H1 (cell line): ENCODE measurements around the gene CEP85L. TPM values are rescaled to one million over a fixed set of nuclear protein-coding genes. Genes with fewer than 3 reads are reported as not detected.

Experiments
- CTCF ChIA-PET: fragments of 300-600 bp; sonication (Branson Sonifier 250); formaldehyde crosslinking; loops from one replicate; lab custom pipeline; 2021; ENCODE audit not compliant: partially characterized antibody; lab: Charles Lee
- POLR2A ChIA-PET: fragments of 300-600 bp; sonication (Branson Sonifier 250); formaldehyde crosslinking; loops from one replicate; lab custom pipeline; 2021; ENCODE audit warnings: inconsistent platforms; ENCODE audit not compliant: partially characterized antibody; lab: Charles Lee
- DNase-seq, 2 experiments: peaks; one replicate each; pipeline versions ENCODE4 v3.0.0 to v3.0.0-alpha.2; 2010 to 2022; ENCODE audit warnings: low spot score in 2 of 2, low read depth in 1 of 2, mixed read lengths in 1 of 2
- FAIRE-seq: peaks from 2 replicates; lab custom pipeline; 2011; peaks lifted over from hg19 to GRCh38; lab: Jason Lieb, UNC
- H2AFZ ChIP-seq: 2 replicates; pipeline ENCODE4 v1.8.1; 2012; ENCODE audit warnings: low read length, inconsistent platforms
- H2AK5ac ChIP-seq: 2 replicates; pipeline ENCODE4 v1.6.1; 2013; ENCODE audit warnings: low read depth, low read length
- H2BK120ac ChIP-seq: replicated peaks from 2 replicates; pipeline ENCODE3; 2013; ENCODE audit warnings: low read depth, low read length, inconsistent platforms
- H2BK12ac ChIP-seq: 2 replicates; pipeline ENCODE4 v1.6.1; 2013; ENCODE audit warnings: low read depth, low read length
- H2BK15ac ChIP-seq: 2 replicates; pipeline ENCODE4 v1.6.1; 2013; ENCODE audit warnings: low read length
- H2BK20ac ChIP-seq: 2 replicates; pipeline ENCODE4 v1.6.1; 2013; ENCODE audit warnings: low read length
- H2BK5ac ChIP-seq: 2 replicates; pipeline ENCODE4 v1.6.1; 2013; ENCODE audit warnings: low read depth, low read length
- H3K14ac ChIP-seq: 2 replicates; pipeline ENCODE4 v1.6.1; 2013; ENCODE audit warnings: inconsistent platforms; ENCODE audit not compliant: insufficient read length
- H3K18ac ChIP-seq: 2 replicates; pipeline ENCODE4 v1.6.1; 2013; ENCODE audit warnings: low read length; ENCODE audit errors: extremely low read depth
- H3K23ac ChIP-seq: 2 replicates; pipeline ENCODE4 v1.6.1; 2013; ENCODE audit warnings: inconsistent platforms; ENCODE audit not compliant: insufficient read length
- H3K23me2 ChIP-seq: 2 replicates; pipeline ENCODE4 v1.6.1; 2013; ENCODE audit warnings: low read depth, low read length
- H3K27ac ChIP-seq: 2 replicates; pipeline ENCODE4 v1.6.1; 2011; ENCODE audit warnings: low read depth, low read length, inconsistent platforms
- H3K27me3 ChIP-seq, 4 experiments: replicated peaks in 1 of 4; 1 replicate in 1 of 4; 2 replicates in 3 of 4; pipeline versions ENCODE4 v1.6.1 to v1.8.1; 2011 to 2013; ENCODE audit warnings: low read length in 3 of 4, mild to moderate bottlenecking in 3 of 4, inconsistent platforms in 2 of 4, mixed read lengths in 2 of 4, moderate library complexity in 1 of 4; ENCODE audit not compliant: control insufficient read depth in 3 of 4, insufficient read depth in 3 of 4; ENCODE audit errors: extremely low read depth in 1 of 4
- H3K36me3 ChIP-seq, 4 experiments: 2 replicates each; pipeline versions ENCODE4 v1.6.1 to v1.8.1; 2011 to 2013; ENCODE audit warnings: mild to moderate bottlenecking in 4 of 4, low read length in 3 of 4, moderate library complexity in 2 of 4, control low read depth in 1 of 4, inconsistent platforms in 1 of 4; ENCODE audit not compliant: insufficient read depth in 4 of 4, control insufficient read depth in 2 of 4
- H3K4ac ChIP-seq: replicated peaks from 2 replicates; pipeline ENCODE3; 2013; ENCODE audit warnings: low read length, low read depth, mixed read lengths, inconsistent platforms; ENCODE audit not compliant: insufficient read length
- H3K4me1 ChIP-seq, 4 experiments: replicated peaks in 1 of 4; 1 replicate in 1 of 4; 2 replicates in 3 of 4; pipeline versions ENCODE4 v1.6.1 to v1.8.1; 2011 to 2013; ENCODE audit warnings: low read length in 3 of 4, inconsistent platforms in 2 of 4, mixed read lengths in 1 of 4; ENCODE audit not compliant: insufficient read depth in 4 of 4, control insufficient read depth in 3 of 4
- H3K4me2 ChIP-seq, 2 experiments: 2 replicates each; pipeline versions ENCODE4 v1.6.1 to v1.8.1; 2011 to 2013; ENCODE audit warnings: low read depth in 2 of 2, low read length in 2 of 2, control low read depth in 1 of 2, inconsistent platforms in 1 of 2, mild to moderate bottlenecking in 1 of 2; ENCODE audit not compliant: insufficient read depth in 1 of 2
- H3K4me3 ChIP-seq, 4 experiments: fragments of 200-600, 300-600 bp in 1 of 4; sonication (generic), shearing (Covaris generic), sonication (Bioruptor Twin) in 1 of 4; 2 replicates each; pipeline versions ENCODE4 v1.5.1 to v1.8.1; 2011 to 2016; ENCODE audit warnings: low read length in 4 of 4, low read depth in 3 of 4, control low read depth in 2 of 4, inconsistent platforms in 2 of 4, mild to moderate bottlenecking in 2 of 4, mixed read lengths in 1 of 4, moderate library complexity in 1 of 4; ENCODE audit not compliant: insufficient read depth in 2 of 4; ENCODE audit errors: extremely low read depth in 1 of 4
- H3K56ac ChIP-seq: replicated peaks from 2 replicates; pipeline ENCODE3; 2013; ENCODE audit warnings: low read depth, mild to moderate bottlenecking, mixed read lengths, low read length, inconsistent platforms; ENCODE audit not compliant: insufficient read length
- H3K79me1 ChIP-seq: 2 replicates; pipeline ENCODE4 v1.6.1; 2013; ENCODE audit warnings: low read depth, low read length, control low read depth
- H3K79me2 ChIP-seq, 2 experiments: 2 replicates each; pipeline versions ENCODE4 v1.6.1 to v1.8.1; 2012 to 2013; ENCODE audit warnings: low read length in 2 of 2, mild to moderate bottlenecking in 2 of 2, inconsistent platforms in 1 of 2; ENCODE audit not compliant: insufficient read depth in 2 of 2, control insufficient read depth in 1 of 2
- H3K9ac ChIP-seq, 4 experiments: replicated peaks in 1 of 4; 1 replicate in 1 of 4; 2 replicates in 3 of 4; pipeline versions ENCODE4 v1.6.1 to v1.8.1; 2011 to 2013; ENCODE audit warnings: low read depth in 3 of 4, low read length in 3 of 4, control low read depth in 2 of 4, mild to moderate bottlenecking in 2 of 4, moderate library complexity in 2 of 4, inconsistent platforms in 1 of 4; ENCODE audit errors: extremely low read depth in 1 of 4
- H3K9me3 ChIP-seq, 2 experiments: 2 replicates each; pipeline versions ENCODE4 v1.6.1 to v1.8.1; 2012 to 2013; ENCODE audit warnings: mild to moderate bottlenecking in 2 of 2, moderate library complexity in 2 of 2, control low read depth in 1 of 2, inconsistent platforms in 1 of 2, low read depth in 1 of 2, low read length in 1 of 2, mixed read lengths in 1 of 2; ENCODE audit not compliant: insufficient read depth in 2 of 2
- H4K20me1 ChIP-seq, 2 experiments: replicated peaks in 1 of 2; 2 replicates each; pipeline versions ENCODE3 to v1.8.1; 2011 to 2013; ENCODE audit warnings: inconsistent platforms in 2 of 2, low read length in 2 of 2, mild to moderate bottlenecking in 1 of 2; ENCODE audit not compliant: insufficient read depth in 2 of 2, control insufficient read depth in 1 of 2
- H4K5ac ChIP-seq: 2 replicates; pipeline ENCODE4 v1.6.1; 2013; ENCODE audit warnings: low read length, low read depth, mixed read lengths, inconsistent platforms; ENCODE audit not compliant: insufficient read length
- H4K8ac ChIP-seq: 2 replicates; pipeline ENCODE4 v1.8.0; 2013; ENCODE audit warnings: mild to moderate bottlenecking, moderate library complexity, low read length, inconsistent platforms; ENCODE audit not compliant: insufficient read depth; ENCODE audit errors: extremely low read depth
- H4K91ac ChIP-seq: replicated peaks from 2 replicates; pipeline ENCODE3; 2013; ENCODE audit warnings: low read length, mixed read lengths, inconsistent platforms; ENCODE audit not compliant: insufficient read length
- BACH1 ChIP-seq: IDR thresholded peaks from 2 replicates; pipeline ENCODE4 v1.6.1; 2012; ENCODE audit warnings: low read length, improper control_type of control experiment
- CREB1 ChIP-seq: IDR thresholded peaks from 2 replicates; pipeline ENCODE4 v1.6.1; 2012; ENCODE audit warnings: inconsistent platforms
- FOSL1 ChIP-seq: IDR thresholded peaks from 2 replicates; pipeline ENCODE4 v1.6.1; 2011; ENCODE audit warnings: mild to moderate bottlenecking, low read depth, low read length, moderate library complexity; ENCODE audit not compliant: insufficient read depth
- GABPA ChIP-seq: IDR thresholded peaks from 2 replicates; pipeline ENCODE4 v1.6.1; 2011; ENCODE audit warnings: mild to moderate bottlenecking, low read length, moderate library complexity, borderline replicate concordance; ENCODE audit not compliant: insufficient read depth
- KDM4A ChIP-seq: IDR thresholded peaks from one replicate; pipeline ENCODE4 v1.7.1; 2012; ENCODE audit warnings: low read depth, mild to moderate bottlenecking, moderate library complexity, low read length, inconsistent platforms; ENCODE audit not compliant: severe bottlenecking
- POLR2A ChIP-seq, 2 experiments: IDR thresholded peaks; 1 replicate in 1 of 2; 2 replicates in 1 of 2; pipeline ENCODE4 v1.6.1; 2011; ENCODE audit warnings: low read depth in 2 of 2, low read length in 2 of 2, mild to moderate bottlenecking in 2 of 2; ENCODE audit errors: control extremely low read depth in 1 of 2
- RXRA ChIP-seq: IDR thresholded peaks from 2 replicates; pipeline ENCODE4 v1.6.1; 2011; ENCODE audit warnings: low read depth, mild to moderate bottlenecking, low read length, moderate library complexity; ENCODE audit not compliant: insufficient read depth
- SIX5 ChIP-seq: IDR thresholded peaks from 2 replicates; pipeline ENCODE4 v1.6.1; 2011; ENCODE audit warnings: mild to moderate bottlenecking, low read depth, low read length
- SP2 ChIP-seq: IDR thresholded peaks from 2 replicates; pipeline ENCODE4 v1.6.1; 2012; ENCODE audit warnings: mild to moderate bottlenecking, low read length, inconsistent platforms
- TAF7 ChIP-seq: optimal IDR thresholded peaks from 2 replicates; pipeline ENCODE3; 2011; ENCODE audit warnings: low read depth, mild to moderate bottlenecking, inconsistent platforms, low read length, moderate library complexity, borderline replicate concordance
- ZNF274 ChIP-seq: IDR thresholded peaks from 2 replicates; pipeline ENCODE4 v1.7.0; 2012; ENCODE audit warnings: low read length, borderline replicate concordance; ENCODE audit errors: extremely low read depth
- polyA plus RNA-seq, 7 experiments: library from polyadenylated mRNA; depleted of rRNA in 3 of 7; stranded (reverse) in 5 of 7; unstranded in 2 of 7; fragments of >200 nt in 5 of 7; fragments of 200-250 nt in 2 of 7; gene quantifications; 1 replicate in 5 of 7; 2 replicates in 1 of 7; 4 replicates in 1 of 7; pipeline versions ENCODE4 v1.2.1 to v1.2.3, GENCODE V29; 2011 to 2013; ENCODE audit warnings: missing spikeins in 2 of 7, mixed read lengths in 2 of 7
- total RNA-seq: library from RNA; stranded (reverse); fragmentation: NEBNext Ultra II Directional; extraction: Animal tissue kit (Norgen Biotek cat#: 25700); gene quantifications from 2 replicates; pipeline ENCODE4 v1.2.1, GENCODE V29; 2021

The CEP85L gene
- total and polyA plus RNA-seq, 2 of the 8 experiments (the other 6 are each of a cell fraction or from before 2014, with no cell fraction given), result 3.2 to 27.6 TPM

GRCh38 chr6:118559659-118560058, 91.7 kb downstream of the CEP85L start:
- no peak overlapping the region for H2BK5ac ChIP-seq
- FAIRE-seq (no peak), DNase-seq (no peak)
- H3K4ac ChIP-seq, result no peak overlapping the region
- H3K9me3 ChIP-seq, result no peaks in the 10 kb centered on the region
- H3K4me2 ChIP-seq, result no peak overlapping the region
- H2AK5ac ChIP-seq, result no peak overlapping the region
- peaks cover 0 to 37% of the 10 kb centered on the region in 2 experiments; a peak in 2 of 4 replicates for H3K79me2 ChIP-seq
- no peak overlapping the region for H3K9ac ChIP-seq
- no peaks in the 10 kb centered on the region for H3K79me1 ChIP-seq
- no peak overlapping the region for H3K4me3 ChIP-seq
- no peaks in the 10 kb centered on the region for H3K36me3 ChIP-seq
- H4K91ac ChIP-seq, result no peak overlapping the region
- no peak overlapping the region for H3K18ac ChIP-seq
- H2BK120ac ChIP-seq, result no peak overlapping the region
- H3K23ac ChIP-seq, result no peak overlapping the region
- ChIA-PET CTCF (interaction anchor here (1.9 to 2.0 kb wide), 2 partner anchors 8 to 21 kb away, joined by 7 to 10 read pairs; no protein-coding TSS in a partner anchor), POLR2A (no interaction called here)
- TF ChIP-seq TAF7 (no peak), RXRA (no peak), SP2 (no peak), SIX5 (no peak), FOSL1 (no peak), POLR2A (IDR thresholded peaks at IDR 0.05; ENCODE audit: control extremely low read depth in 1 of 2, low read depth in 2 of 2, low read length in 2 of 2) (no peak), CREB1 (no peak), KDM4A (no peak), BACH1 (no peak), ZNF274 (no peak), GABPA (no peak)
- H3K4me1 ChIP-seq, result no peaks in the 10 kb centered on the region; a peak in 1 of 7 replicates
- H2AFZ ChIP-seq, result no peak overlapping the region
- H2BK12ac ChIP-seq, result no peak overlapping the region
- H4K5ac ChIP-seq, result no peak overlapping the region
- peaks cover 0 to 2% of the 10 kb centered on the region in 2 experiments for H4K20me1 ChIP-seq
- H3K23me2 ChIP-seq, result no peaks in the 10 kb centered on the region
- no peak overlapping the region for H2BK15ac ChIP-seq
- no peak overlapping the region for H4K8ac ChIP-seq
- H3K27me3 ChIP-seq, result no peaks in the 10 kb centered on the region
- no peak overlapping the region for H3K56ac ChIP-seq
- H2BK20ac ChIP-seq, result no peak overlapping the region
- H3K27ac ChIP-seq, result no peak overlapping the region
- H3K14ac ChIP-seq, result no peak overlapping the region
